IgD-negative memory B cell (primary cell): ENCODE results near the gene SLC19A1. TPM values are rescaled to one million over a fixed set of nuclear protein-coding genes. Genes with fewer than 3 reads are reported as not detected.

Experiments used
- H3K27ac Mint-ChIP-seq, 3 donors: one replicate each; pipeline ENCODE4 v1.8.0; 2020 to 2022; ENCODE audit warnings: mild to moderate bottlenecking in 3 of 3, mixed read lengths in 3 of 3, moderate library complexity in 1 of 3
- H3K27me3 Mint-ChIP-seq: one replicate; pipeline ENCODE4 v1.8.0; 2021; ENCODE audit warnings: mixed read lengths
- H3K36me3 Mint-ChIP-seq: one replicate; pipeline ENCODE4 v1.8.0; 2020; ENCODE audit warnings: mild to moderate bottlenecking, mixed read lengths
- H3K4me1 Mint-ChIP-seq, 3 donors: one replicate each; pipeline ENCODE4 v1.8.0; 2020 to 2022; ENCODE audit warnings: mixed read lengths in 3 of 3, mild to moderate bottlenecking in 1 of 3
- H3K4me3 Mint-ChIP-seq, 4 donors: one replicate each; pipeline ENCODE4 v1.8.0; 2020 to 2022; ENCODE audit warnings: mild to moderate bottlenecking in 4 of 4, mixed read lengths in 4 of 4, moderate library complexity in 3 of 4
- H3K9me3 Mint-ChIP-seq, 3 donors: one replicate each; pipeline ENCODE4 v1.8.0; 2020 to 2021; ENCODE audit warnings: mixed read lengths in 3 of 3, mild to moderate bottlenecking in 1 of 3
- polyA plus RNA-seq: library from polyadenylated mRNA; unstranded; fragments of 300-500 nt; fragmentation: Illumina TruSeq; gene quantifications from one replicate; pipeline ENCODE4 v1.2.3, GENCODE V29; 2021

SLC19A1 gene
- polyA plus RNA-seq, 1 donor from 2014 or later: 15.2 TPM

DNA sequence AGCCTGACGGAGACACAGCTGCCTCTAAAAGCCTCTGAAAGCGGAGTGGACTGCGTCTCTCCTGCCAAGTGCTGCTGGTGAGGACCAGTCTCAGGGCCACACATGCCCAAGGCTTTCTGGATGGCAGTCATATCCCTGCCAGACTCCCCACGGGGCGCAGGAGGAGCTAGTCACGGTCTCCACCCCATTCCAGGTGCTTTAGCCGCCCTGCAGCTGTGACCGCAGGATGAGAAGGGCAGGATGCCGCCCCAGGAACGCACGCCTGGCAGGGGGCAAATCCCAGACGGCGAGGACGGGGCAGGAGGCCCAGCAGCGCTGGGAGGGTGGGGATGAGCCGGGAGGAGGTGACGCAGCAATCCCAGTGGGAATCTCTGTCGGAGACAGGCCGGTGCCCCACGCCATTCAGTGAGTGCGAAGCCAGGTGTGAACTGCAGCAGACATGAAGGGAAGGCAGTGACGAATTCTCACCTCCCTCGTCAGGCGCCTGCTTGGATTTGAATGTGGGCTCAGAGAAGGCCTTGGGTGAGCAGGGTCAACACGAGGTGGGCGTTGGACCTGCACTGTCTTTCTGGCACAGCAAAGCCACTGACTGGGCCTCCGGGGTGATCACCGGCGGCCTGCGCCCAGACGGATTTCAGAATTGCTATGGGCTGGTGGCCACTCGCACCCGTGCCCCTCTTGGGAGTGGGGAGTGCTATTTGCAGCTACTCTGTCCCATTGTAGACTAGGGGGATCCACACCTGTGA is 38.5 kb upstream of the SLC19A1 start:
- Mint-ChIP-seq H3K4me3 (no peak overlapping the region), H3K36me3 (no peaks in the 10 kb centered on the region), H3K27me3 (peaks cover 7% of the 10 kb centered on the region), H3K9me3 (peaks cover 3 to 21% (median 5%) of the 10 kb centered on the region in 3 donors), H3K4me1 (peaks cover 0 to 2% (median 0%) of the 10 kb centered on the region in 3 donors), H3K27ac (no peak overlapping the region)

DNA sequence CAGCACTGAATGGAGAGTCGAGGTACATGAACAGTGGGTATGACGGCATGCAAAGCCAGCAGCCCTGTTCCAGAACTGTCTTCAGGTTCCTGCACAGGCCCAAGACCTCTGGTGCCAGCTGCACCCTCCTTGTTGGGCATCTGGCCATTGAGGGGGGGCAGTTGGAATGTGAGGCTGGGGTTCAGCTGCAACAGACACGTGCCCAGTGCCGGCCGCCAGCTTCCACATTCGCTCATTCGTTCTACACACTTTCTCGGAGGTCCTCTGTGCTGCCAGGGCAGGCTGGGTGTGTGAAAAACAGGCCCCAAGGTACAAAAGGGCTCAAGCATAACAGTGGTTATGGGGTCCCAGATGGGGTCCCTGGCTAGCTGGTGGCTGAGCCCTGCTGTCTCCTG is 37.9 kb upstream of the SLC19A1 start:
- Mint-ChIP-seq H3K27ac (no peak overlapping the region), H3K4me3 (no peak overlapping the region), H3K27me3 (peaks cover 7% of the 10 kb centered on the region), H3K9me3 (peaks cover 3 to 21% (median 5%) of the 10 kb centered on the region in 3 donors), H3K4me1 (peaks cover 0 to 2% (median 0%) of the 10 kb centered on the region in 3 donors), H3K36me3 (no peaks in the 10 kb centered on the region)

DNA sequence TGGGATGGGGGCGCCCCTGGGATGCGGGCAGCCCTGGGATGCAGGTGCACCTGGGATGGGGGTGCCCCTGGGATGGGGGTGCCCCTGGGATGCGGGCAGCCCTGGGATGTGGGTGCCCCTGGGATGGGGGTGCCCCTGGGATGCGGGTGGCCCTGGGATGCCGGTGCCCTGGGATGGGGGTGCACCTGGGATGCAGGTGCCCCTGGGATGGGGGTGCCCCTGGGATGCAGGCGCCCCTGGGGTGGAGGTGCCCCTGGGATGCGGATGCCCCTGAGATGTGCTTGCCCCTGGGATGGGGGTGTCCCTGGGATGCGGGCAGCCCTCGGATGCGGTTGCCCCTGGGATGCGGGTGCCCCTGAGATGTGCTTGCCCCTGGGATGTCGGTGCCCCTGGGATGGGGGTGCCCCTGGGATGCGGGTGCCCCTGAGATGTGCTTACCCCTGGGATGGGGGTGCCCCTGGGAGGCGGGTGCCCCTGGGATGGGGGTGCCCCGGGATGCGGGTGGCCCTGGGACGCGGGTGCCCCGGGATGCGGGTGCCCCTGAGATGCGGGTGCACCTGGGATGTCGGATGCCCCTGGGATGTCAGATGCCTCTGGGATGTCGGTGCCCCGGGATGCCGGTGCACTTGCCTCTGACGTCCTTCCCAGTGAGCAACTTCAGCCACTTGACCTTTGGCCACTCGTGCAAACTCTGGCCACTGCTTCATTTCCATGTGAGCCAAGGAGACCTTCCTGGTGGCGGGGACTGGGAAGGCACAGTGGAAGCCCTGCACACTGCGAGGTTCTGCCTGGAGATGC is 37.3 kb upstream of the SLC19A1 start:
- Mint-ChIP-seq H3K4me1 (peaks cover 0 to 2% (median 0%) of the 10 kb centered on the region in 3 donors), H3K4me3 (no peak overlapping the region), H3K36me3 (no peaks in the 10 kb centered on the region), H3K27ac (no peak overlapping the region), H3K27me3 (peaks cover 6% of the 10 kb centered on the region), H3K9me3 (peaks cover 3 to 15% (median 5%) of the 10 kb centered on the region in 3 donors)

DNA sequence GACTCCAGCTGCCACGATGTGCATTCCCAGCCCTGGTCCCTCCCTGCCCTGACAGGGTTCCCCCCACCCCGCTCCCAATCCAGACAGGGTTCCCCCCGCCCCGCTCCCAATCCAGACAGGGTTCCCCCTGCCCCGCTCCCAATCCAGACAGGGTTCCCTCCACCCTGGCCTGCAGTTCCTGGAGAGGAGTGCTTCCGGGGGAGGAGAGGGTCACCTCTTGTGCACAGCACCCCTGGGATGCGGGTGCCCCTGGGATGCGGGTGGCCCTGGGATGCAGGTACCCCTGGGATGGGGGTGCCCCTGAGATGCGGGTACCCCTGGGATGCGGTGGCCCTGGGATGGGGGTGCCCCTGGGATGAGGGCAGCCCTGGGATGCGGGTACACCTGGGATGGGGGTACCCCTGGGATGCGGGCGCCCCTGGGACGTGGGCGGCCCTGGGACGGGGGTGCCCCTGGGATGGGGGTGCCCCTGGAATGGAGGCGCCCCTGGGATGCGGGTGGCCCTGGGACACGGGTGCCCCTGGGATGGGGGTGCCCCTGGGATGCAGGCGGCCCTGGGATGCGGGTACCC is 36.7 kb upstream of the SLC19A1 start:
- H3K9me3 Mint-ChIP-seq: peaks cover 3 to 12% (median 5%) of the 10 kb centered on the region in 3 donors
- no peak overlapping the region for H3K27ac Mint-ChIP-seq
- H3K4me1 Mint-ChIP-seq: peaks cover 0 to 2% (median 0%) of the 10 kb centered on the region in 3 donors
- no peaks in the 10 kb centered on the region for H3K36me3 Mint-ChIP-seq
- H3K4me3 Mint-ChIP-seq: no peak overlapping the region
- peaks cover 6% of the 10 kb centered on the region for H3K27me3 Mint-ChIP-seq

DNA sequence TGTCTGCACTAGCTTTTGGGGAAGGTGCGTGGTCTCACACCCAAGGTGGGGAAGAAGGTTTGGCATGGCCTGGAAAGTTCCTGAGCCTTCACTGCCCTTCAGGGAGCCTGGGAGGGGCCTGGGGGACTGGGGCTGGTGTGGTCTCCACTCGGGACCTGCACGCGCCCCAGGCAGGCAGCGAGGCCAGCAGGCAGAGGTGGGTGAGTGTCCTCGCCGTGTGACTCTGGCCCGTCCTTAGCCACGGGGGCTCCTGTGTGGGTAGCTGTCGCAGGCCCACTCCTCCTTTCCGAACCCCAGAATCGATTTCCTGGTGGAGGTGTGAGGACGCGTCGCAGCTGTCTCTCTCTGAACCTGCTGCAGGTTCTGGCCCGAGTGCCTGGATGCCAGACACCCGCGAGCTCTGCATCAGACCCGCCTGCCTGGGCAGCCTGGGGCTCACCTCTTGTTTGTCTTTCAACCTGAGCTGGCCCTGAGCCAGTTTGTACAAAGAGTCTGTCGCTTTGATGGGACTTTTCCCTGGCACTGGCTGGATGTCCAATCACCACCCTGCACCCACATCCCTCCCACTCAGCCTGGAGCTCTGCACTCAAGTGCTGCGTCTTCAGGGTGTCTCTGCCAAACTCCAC is 36.0 kb upstream of the SLC19A1 start:
- no peak overlapping the region for H3K4me3 Mint-ChIP-seq
- H3K27me3 Mint-ChIP-seq: peaks cover 6% of the 10 kb centered on the region
- no peak overlapping the region for H3K27ac Mint-ChIP-seq
- H3K36me3 Mint-ChIP-seq: no peaks in the 10 kb centered on the region
- H3K4me1 Mint-ChIP-seq: peaks cover 0 to 2% (median 0%) of the 10 kb centered on the region in 3 donors
- H3K9me3 Mint-ChIP-seq: peaks cover 3 to 11% (median 5%) of the 10 kb centered on the region in 3 donors

DNA sequence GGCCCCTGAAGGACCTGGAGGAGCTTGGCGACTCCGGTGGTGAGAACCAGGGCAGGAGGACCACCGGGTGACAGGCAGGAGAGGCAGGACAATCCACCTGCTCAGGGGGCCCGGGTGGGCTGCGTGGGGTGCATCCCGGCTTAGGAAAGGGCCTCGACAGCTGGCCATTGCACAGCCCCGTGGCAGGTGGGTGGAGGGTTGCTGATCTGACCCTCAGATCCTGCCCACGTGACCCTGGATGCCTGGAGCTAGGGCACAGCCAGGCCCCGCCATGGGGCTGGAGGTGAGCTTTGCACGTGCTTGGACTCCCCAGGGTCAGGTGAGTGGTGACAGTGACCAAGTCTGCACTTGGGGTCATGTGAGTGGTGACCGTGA is 35.5 kb upstream of the SLC19A1 start:
- Mint-ChIP-seq H3K9me3 (peaks cover 0 to 6% (median under 1%) of the 10 kb centered on the region in 3 donors), H3K27me3 (peaks cover 6% of the 10 kb centered on the region), H3K4me1 (peaks cover 0 to 2% (median 0%) of the 10 kb centered on the region in 3 donors), H3K4me3 (no peak overlapping the region), H3K27ac (no peak overlapping the region), H3K36me3 (no peaks in the 10 kb centered on the region)

DNA sequence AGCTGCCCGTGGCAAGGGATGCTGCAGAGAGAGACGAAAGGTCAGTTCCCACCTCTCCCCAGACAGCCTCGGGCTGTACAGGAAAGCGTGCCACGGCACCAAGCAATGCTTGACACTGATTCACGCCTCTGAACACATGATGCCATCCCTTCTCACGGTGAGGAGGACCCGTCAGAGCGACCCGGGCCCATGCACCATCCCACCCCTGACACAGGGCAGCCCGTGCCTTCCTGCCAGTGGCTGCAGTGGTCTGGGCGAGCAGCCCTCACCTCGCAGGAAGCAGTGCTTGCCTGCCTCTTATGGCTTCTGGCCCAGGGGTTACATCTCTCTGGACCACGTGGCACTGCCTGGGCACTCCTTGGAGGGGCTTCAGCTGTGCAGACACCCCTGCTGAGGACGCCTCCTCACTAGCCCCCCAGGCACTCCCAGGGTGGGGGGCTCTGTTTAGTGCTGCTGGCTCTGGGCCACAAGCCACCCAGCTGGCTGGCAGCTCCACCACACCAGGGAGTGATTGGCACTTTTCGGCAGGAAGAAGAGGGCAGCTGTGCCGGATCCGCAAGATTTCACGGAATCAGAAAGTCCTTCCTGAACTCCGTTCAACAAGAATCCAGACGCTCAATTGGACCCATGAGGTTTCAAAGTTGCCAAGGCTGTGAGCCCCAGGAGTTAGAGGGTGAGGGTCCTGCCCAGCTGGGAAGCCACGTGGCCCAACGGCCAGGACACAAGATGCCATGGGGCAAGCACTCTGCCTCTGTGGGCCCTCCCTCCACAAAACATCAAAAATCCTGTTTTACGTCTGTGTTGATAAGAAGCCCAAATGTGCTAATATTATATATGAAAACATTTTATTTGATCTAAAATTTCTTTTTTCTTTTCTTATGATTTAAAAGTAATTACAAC is 34.8 kb upstream of the SLC19A1 start:
- Mint-ChIP-seq H3K36me3 (no peaks in the 10 kb centered on the region), H3K27me3 (peaks cover 4% of the 10 kb centered on the region), H3K4me1 (peaks cover 0 to 2% (median 0%) of the 10 kb centered on the region in 3 donors), H3K27ac (no peak overlapping the region), H3K9me3 (no peaks in the 10 kb centered on the region), H3K4me3 (no peak overlapping the region)

DNA sequence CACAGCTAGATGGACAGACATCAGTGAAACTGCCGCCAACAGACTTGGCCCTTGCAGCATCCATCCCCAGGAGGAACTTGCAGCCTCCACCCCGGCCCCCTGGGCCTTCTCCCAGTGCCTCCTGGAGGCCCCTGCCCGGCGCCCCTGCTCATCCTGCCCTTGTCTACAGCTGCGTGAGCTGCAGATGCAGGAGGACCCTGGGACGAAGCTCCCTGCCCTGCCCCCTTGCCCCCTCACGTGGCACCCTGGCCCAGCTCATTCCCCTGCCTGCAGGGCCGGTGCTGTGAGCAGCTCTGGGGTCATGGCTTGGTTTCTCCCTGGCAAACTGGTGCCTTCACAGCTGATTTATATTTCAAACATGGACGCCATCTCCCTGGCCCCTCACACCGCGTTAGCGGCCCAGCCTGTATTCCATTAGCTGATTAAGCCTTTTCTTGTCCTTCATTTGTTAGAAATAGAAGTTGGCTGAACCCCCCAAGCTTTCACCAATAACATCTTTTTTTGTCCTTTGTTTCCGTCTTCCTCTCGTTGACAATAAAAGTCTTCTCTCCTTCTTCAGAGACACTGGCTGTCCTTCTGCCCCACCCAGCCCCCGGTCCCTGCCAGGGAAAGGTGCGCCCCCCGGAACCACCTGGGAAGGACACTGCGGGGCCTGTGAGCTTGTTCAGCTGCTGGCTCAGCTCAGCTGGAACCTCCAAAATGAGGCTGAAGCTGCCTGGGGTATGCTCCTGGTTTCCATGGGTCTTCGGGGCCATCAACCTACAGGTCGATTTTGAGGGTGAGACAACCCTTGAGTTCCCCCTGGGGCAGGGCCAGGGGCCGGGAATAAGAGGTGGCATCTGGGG is 34.0 kb upstream of the SLC19A1 start:
- Mint-ChIP-seq H3K27me3 (peaks cover 4% of the 10 kb centered on the region), H3K9me3 (no peaks in the 10 kb centered on the region), H3K4me1 (peaks cover 0 to 2% (median 0%) of the 10 kb centered on the region in 3 donors), H3K36me3 (no peaks in the 10 kb centered on the region), H3K27ac (no peak overlapping the region), H3K4me3 (no peak overlapping the region)

DNA sequence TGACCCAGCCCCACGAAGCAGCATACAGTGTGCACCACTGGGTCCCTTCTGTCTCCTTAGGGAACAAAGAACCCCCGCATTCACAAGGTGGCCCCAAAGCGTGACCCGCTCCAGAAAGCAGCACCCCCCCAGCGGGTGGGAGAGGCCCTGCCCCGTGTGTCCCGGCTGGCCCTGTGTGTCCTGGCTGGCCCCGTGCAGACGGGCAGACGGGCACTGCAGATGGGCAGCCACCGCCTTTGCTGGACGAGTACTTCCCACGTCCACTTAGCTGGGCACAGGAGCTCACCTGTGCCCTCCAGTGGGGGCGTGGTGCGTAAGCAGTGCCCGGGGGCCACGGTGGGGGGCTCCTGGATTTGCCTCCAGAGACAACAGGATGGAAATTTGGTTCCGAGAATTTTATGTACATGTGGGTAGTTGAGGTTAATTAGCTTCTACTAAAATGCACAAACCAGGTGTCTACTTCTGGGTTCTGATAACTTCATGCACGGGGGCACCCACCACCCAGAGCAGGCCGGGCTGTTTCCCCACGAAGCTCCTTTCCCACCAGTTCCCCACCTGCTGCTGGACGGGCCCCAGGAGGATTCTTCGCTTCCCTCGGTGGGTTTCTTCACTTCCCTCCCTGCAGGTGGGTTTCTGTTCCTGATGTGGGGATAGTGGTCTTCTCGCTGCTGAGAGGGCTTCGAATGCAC is 33.2 kb upstream of the SLC19A1 start:
- H3K27ac Mint-ChIP-seq: no peak overlapping the region
- peaks cover 0 to 2% (median 0%) of the 10 kb centered on the region in 3 donors for H3K4me1 Mint-ChIP-seq
- H3K4me3 Mint-ChIP-seq: no peak overlapping the region

DNA sequence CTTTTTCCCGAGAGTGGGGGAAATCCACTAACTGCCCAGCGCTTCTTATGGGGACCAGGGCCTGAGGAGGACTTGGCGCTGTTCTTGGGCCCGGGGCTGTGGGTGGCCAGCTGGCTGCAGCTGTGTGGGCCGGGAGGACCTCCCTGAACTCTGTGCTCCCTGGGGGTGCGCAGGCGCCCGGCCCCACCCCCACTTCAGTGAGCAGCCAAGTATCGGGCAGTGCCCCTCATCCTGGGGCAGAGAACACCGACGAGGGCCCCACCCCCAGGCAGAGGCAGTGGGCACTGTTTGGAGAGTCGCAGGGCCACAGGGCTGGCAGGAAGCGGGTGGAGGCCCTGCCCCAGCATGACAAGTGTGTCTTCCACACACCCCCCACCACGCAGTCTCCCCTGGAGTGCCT is 32.5 kb upstream of the SLC19A1 start:
- Mint-ChIP-seq H3K4me1 (peaks cover 0 to 2% (median 0%) of the 10 kb centered on the region in 3 donors), H3K27me3 (peaks cover 4% of the 10 kb centered on the region), H3K9me3 (no peaks in the 10 kb centered on the region), H3K27ac (no peak overlapping the region), H3K4me3 (no peak overlapping the region), H3K36me3 (no peaks in the 10 kb centered on the region)

More for the DNA sequence above, 33.2 kb upstream of the SLC19A1 start:
- Mint-ChIP-seq H3K27me3 (peaks cover 4% of the 10 kb centered on the region), H3K9me3 (no peaks in the 10 kb centered on the region), H3K36me3 (no peaks in the 10 kb centered on the region)

DNA sequence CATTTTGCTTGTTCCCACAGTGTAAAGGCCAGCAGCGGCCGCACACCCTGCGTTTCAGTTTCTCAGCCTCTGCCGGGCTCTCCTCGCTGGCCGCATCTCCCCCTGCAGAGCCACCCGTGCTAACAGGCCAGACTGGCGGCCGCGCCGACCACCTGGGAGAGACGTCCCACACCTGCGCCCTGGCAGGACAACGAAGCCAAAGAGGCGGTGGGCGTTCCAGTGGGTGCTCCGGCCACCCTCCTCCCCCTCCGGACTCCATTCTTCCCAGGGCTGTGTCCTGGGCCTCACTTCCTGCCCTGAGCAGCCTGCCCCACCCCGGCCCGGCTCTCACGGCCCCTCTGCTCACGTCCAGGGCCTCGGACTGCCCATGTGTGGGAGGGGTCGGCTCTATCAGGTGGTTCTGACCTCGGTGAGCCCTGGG is 31.9 kb upstream of the SLC19A1 start:
- Mint-ChIP-seq H3K27me3 (peaks cover 4% of the 10 kb centered on the region), H3K9me3 (no peaks in the 10 kb centered on the region), H3K4me1 (peaks cover 0 to 2% (median 0%) of the 10 kb centered on the region in 3 donors), H3K36me3 (no peaks in the 10 kb centered on the region), H3K27ac (no peak overlapping the region), H3K4me3 (no peak overlapping the region)

DNA sequence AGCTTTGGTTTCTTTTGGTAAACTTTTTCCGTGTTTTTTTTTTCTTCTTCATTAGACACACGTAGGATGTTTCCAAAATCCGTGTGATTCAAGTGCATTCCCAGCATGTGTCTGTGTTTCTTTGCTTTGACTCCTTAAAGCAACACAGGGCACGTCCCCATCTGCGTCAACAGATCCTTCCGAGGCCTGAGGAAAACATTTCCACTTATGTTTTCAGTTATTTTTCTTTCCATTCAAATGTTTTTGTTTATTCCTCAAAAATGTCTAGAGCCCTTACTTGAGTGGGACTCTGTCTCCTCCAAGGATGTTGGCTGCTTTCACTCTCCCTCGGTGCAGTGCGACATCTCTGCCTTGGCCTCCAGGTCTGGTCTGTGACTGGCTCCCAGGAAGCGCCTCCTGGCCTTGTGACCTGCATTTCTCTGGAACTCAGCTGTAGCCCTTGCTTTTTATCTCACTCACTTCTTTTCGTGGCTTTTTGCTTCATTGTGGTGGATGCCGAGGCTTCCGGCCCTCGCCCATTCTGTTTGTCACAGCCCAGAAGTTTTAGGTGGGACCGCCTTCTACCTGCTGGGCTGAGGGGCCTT is 31.3 kb upstream of the SLC19A1 start:
- no peaks in the 10 kb centered on the region for H3K36me3 Mint-ChIP-seq
- no peak overlapping the region for H3K27ac Mint-ChIP-seq
- H3K9me3 Mint-ChIP-seq: no peaks in the 10 kb centered on the region
- H3K4me3 Mint-ChIP-seq: no peak overlapping the region
- H3K27me3 Mint-ChIP-seq: peaks cover 4% of the 10 kb centered on the region
- H3K4me1 Mint-ChIP-seq: peaks cover 0 to 2% (median 0%) of the 10 kb centered on the region in 3 donors
